HepG2 (cell line): ENCODE measurements around the gene TRIM27. TPM values are rescaled to one million over a fixed set of nuclear protein-coding genes. Genes with fewer than 3 reads are reported as not detected.
A peak's percentile ranks its signal among the peaks of the same experiment; 100 is the strongest.

Experiments used
- CCAR2 ChIP-seq: fragments of 200-400 bp; formaldehyde crosslinking; optimal IDR thresholded peaks from 2 replicates; pipeline ENCODE3; 2018; ENCODE audit warnings: low read depth, mild to moderate bottlenecking, low read length, moderate library complexity
- CENPT ChIP-seq: sonication (generic); formaldehyde crosslinking; IDR thresholded peaks from 2 replicates; pipeline ENCODE4 v1.8.0; 2022; ENCODE audit warnings: low read depth, mild to moderate bottlenecking, moderate library complexity, missing genetic modification reagents
- HNRNPLL ChIP-seq: fragments of 200-400 bp; formaldehyde crosslinking; IDR thresholded peaks from 2 replicates; pipeline ENCODE4 v1.6.1; 2017; ENCODE audit warnings: mild to moderate bottlenecking, low read depth, low read length; ENCODE audit not compliant: poor library complexity, severe bottlenecking
- HOXA5 ChIP-seq: sonication (generic); formaldehyde crosslinking; IDR thresholded peaks from 2 replicates; pipeline ENCODE4 v1.4.0; 2020; ENCODE audit warnings: missing genetic modification reagents
- JDP2 ChIP-seq: sonication (generic); formaldehyde crosslinking; IDR thresholded peaks from 2 replicates; pipeline ENCODE4 v1.8.1; 2022; ENCODE audit warnings: missing genetic modification reagents, borderline replicate concordance
- NAIF1 ChIP-seq: sonication (generic); formaldehyde crosslinking; IDR thresholded peaks from 2 replicates; pipeline ENCODE4 v1.5.0; 2020; ENCODE audit warnings: mild to moderate bottlenecking, missing genetic modification reagents, borderline replicate concordance
- NCOA2 ChIP-seq: sonication (generic); formaldehyde crosslinking; IDR thresholded peaks from 2 replicates; pipeline ENCODE4 v1.8.0; 2022; ENCODE audit warnings: inconsistent platforms
- RARG ChIP-seq: sonication (generic); formaldehyde crosslinking; IDR thresholded peaks from 2 replicates; pipeline ENCODE4 v1.4.0; 2020; ENCODE audit warnings: low read depth, mild to moderate bottlenecking, missing genetic modification reagents
- SRSF4 ChIP-seq: fragments of 200-400 bp; formaldehyde crosslinking; IDR thresholded peaks from one replicate; pipeline ENCODE4 v1.6.1; 2018; ENCODE audit warnings: mild to moderate bottlenecking, low read depth, low read length, moderate library complexity; ENCODE audit not compliant: poor library complexity, severe bottlenecking
- TAF15 ChIP-seq: fragments of 200-400 bp; formaldehyde crosslinking; IDR thresholded peaks from one replicate; pipeline ENCODE4 v1.6.1; 2018; ENCODE audit warnings: mild to moderate bottlenecking, low read depth, low read length; ENCODE audit not compliant: poor library complexity, severe bottlenecking
- U2AF2 ChIP-seq: fragments of 200-400 bp; formaldehyde crosslinking; IDR thresholded peaks from 2 replicates; pipeline ENCODE4 v1.6.1; 2017; ENCODE audit warnings: low read depth, mild to moderate bottlenecking, low read length
- ZFP1 ChIP-seq: IDR thresholded peaks from 2 replicates; pipeline ENCODE4 v1.6.1; 2016
- ZFP90 ChIP-seq: sonication (generic); formaldehyde crosslinking; IDR thresholded peaks from 2 replicates; pipeline ENCODE4 v1.8.0; 2022; ENCODE audit warnings: missing genetic modification reagents, mild to moderate bottlenecking, inconsistent platforms, borderline replicate concordance
- ZFX ChIP-seq: sonication (generic); formaldehyde crosslinking; IDR thresholded peaks from 2 replicates; pipeline ENCODE4 v1.4.0; 2020; ENCODE audit warnings: mild to moderate bottlenecking, low read depth, missing genetic modification reagents, moderate library complexity
- ZHX1 ChIP-seq: sonication (generic); formaldehyde crosslinking; IDR thresholded peaks from 2 replicates; pipeline ENCODE4 v1.8.1; 2022; ENCODE audit warnings: low read depth, mild to moderate bottlenecking, missing genetic modification reagents
- ZNF207 ChIP-seq: fragments of 450-650 bp; IDR thresholded peaks from 2 replicates; pipeline ENCODE4 v1.6.1; 2016; ENCODE audit warnings: antibody characterized with exemption, borderline replicate concordance
- ZNF230 ChIP-seq: sonication (generic); formaldehyde crosslinking; IDR thresholded peaks from 2 replicates; pipeline ENCODE4 v1.4.0; 2020; ENCODE audit warnings: mild to moderate bottlenecking, missing genetic modification reagents
- ZNF24 ChIP-seq: fragments of 450-650 bp; IDR thresholded peaks from 2 replicates; pipeline ENCODE4 v1.6.1; 2017; ENCODE audit warnings: antibody characterized with exemption, mild to moderate bottlenecking
- ZNF251 ChIP-seq: sonication (generic); formaldehyde crosslinking; IDR thresholded peaks from 2 replicates; pipeline ENCODE4 v1.9.0; 2021; ENCODE audit warnings: mild to moderate bottlenecking, missing genetic modification reagents
- ZNF317 ChIP-seq: sonication (generic); formaldehyde crosslinking; IDR thresholded peaks from 2 replicates; pipeline ENCODE4 v1.5.0; 2020; ENCODE audit warnings: mild to moderate bottlenecking, missing genetic modification reagents
- ZNF431 ChIP-seq: sonication (generic); formaldehyde crosslinking; IDR thresholded peaks from 2 replicates; pipeline ENCODE4 v1.9.0; 2022; ENCODE audit warnings: missing genetic modification reagents, low read depth, mild to moderate bottlenecking, borderline replicate concordance
- ZNF432 ChIP-seq: sonication (generic); formaldehyde crosslinking; IDR thresholded peaks from 2 replicates; pipeline ENCODE4 v1.5.0; 2020; ENCODE audit warnings: missing genetic modification reagents, mild to moderate bottlenecking, borderline replicate concordance
- ZNF460 ChIP-seq: sonication (generic); formaldehyde crosslinking; IDR thresholded peaks from 2 replicates; pipeline ENCODE4 v1.5.1; 2020; ENCODE audit warnings: missing genetic modification reagents, mild to moderate bottlenecking, borderline replicate concordance
- ZNF501 ChIP-seq: sonication (generic); formaldehyde crosslinking; IDR thresholded peaks from 2 replicates; pipeline ENCODE4 v1.5.1; 2020; ENCODE audit warnings: mild to moderate bottlenecking, moderate library complexity, missing genetic modification reagents
- ZNF605 ChIP-seq: sonication (generic); formaldehyde crosslinking; IDR thresholded peaks from 2 replicates; pipeline ENCODE4 v1.8.0; 2022; ENCODE audit warnings: mild to moderate bottlenecking, missing genetic modification reagents
- ZNF629 ChIP-seq: sonication (generic); formaldehyde crosslinking; conservative IDR thresholded peaks from 2 replicates; pipeline ENCODE4 v1.5.0; 2020; ENCODE audit warnings: missing genetic modification reagents
- ZNF678 ChIP-seq: sonication (generic); formaldehyde crosslinking; IDR thresholded peaks from 2 replicates; pipeline ENCODE4 v1.4.0; 2020; ENCODE audit warnings: mild to moderate bottlenecking, missing genetic modification reagents
- ZNF703 ChIP-seq: sonication (generic); formaldehyde crosslinking; IDR thresholded peaks from 2 replicates; pipeline ENCODE4 v1.5.1; 2020; ENCODE audit warnings: missing genetic modification reagents, mild to moderate bottlenecking, moderate library complexity, borderline replicate concordance
- ZNF879 ChIP-seq: sonication (generic); formaldehyde crosslinking; IDR thresholded peaks from 2 replicates; pipeline ENCODE4 v1.8.1; 2023; ENCODE audit warnings: missing genetic modification reagents
- polyA plus RNA-seq, 8 experiments: library from polyadenylated mRNA; depleted of rRNA in 3 of 8; stranded (reverse) in 7 of 8; unstranded in 1 of 8; fragments of >200 nt; fragmentation: Illumina TruSeq in 4 of 8; extraction: Trizol in 4 of 8; gene quantifications; 2 replicates each; pipeline versions ENCODE4 v1.2.1 to v1.2.3, GENCODE V29; 2011 to 2016; ENCODE audit warnings: low read depth in 4 of 8, missing spikeins in 1 of 8, mixed read lengths in 1 of 8; ENCODE audit not compliant: insufficient read depth in 1 of 8
- total RNA-seq, 5 experiments: library from RNA; depleted of rRNA; stranded (reverse); fragments of >200 nt; fragmentation: Illumina TruSeq; extraction: Trizol; gene quantifications; 2 replicates each; pipeline ENCODE4 v1.2.3, GENCODE V29; 2016; ENCODE audit warnings: low read depth in 1 of 5

The TRIM27 gene
- total and polyA plus RNA-seq, 2 of the 13 experiments (the other 11 are each of a cell fraction or from before 2014, with no cell fraction given), result 88.6 to 112 TPM

GRCh38 chr6:28923318-28924102 lies at the start of gene TRIM27 (continued):
- TF ChIP-seq ZNF703 (CRISPR knock-in tag), result peak; percentile 97
- TF ChIP-seq ZNF678 (CRISPR knock-in tag), result peak; percentile 17; the same call in 1 of the 2 replicates
- TF ChIP-seq JDP2 (CRISPR knock-in tag), result no peak; the same call in 1 of the 2 replicates
- no peak for TF ChIP-seq ZNF432 (CRISPR knock-in tag)
- TF ChIP-seq SRSF4, result peak; percentile 84
- TF ChIP-seq ZNF317, result no peak; the same call in 1 of the 2 replicates
- peak; percentile 89 for TF ChIP-seq ZNF431 (CRISPR knock-in tag)
- no peak for TF ChIP-seq CCAR2
- TF ChIP-seq ZFX (CRISPR knock-in tag), result peak; percentile 97
- TF ChIP-seq ZNF629 (CRISPR knock-in tag), result peak; percentile 48; the same call in 1 of the 2 replicates
- peak; percentile 80 for TF ChIP-seq ZNF879 (CRISPR knock-in tag)
- TF ChIP-seq ZFP90 (CRISPR knock-in tag), result no peak; the same call in 1 of the 2 replicates
- peak; percentile 80 for TF ChIP-seq HOXA5
- TF ChIP-seq RARG, result 0 out of 2 replicates have a peak, but pooled peaks have one; percentile 73
- TF ChIP-seq TAF15, result peak; percentile 65
- TF ChIP-seq NAIF1 (CRISPR knock-in tag), result peak; percentile 94
- no peak; the same call in 1 of the 2 replicates for TF ChIP-seq CENPT (CRISPR knock-in tag)
- no peak for TF ChIP-seq ZNF24
- no peak for TF ChIP-seq ZNF460
- TF ChIP-seq ZNF230, result peak; percentile 92; the same call in 1 of the 2 replicates
- peak; percentile 97 for TF ChIP-seq ZNF605 (CRISPR knock-in tag)
- no peak for TF ChIP-seq U2AF2
- peak; percentile 20; the same call in 1 of the 2 replicates for TF ChIP-seq ZFP1 (CRISPR knock-in tag)
- peak; percentile 98 for TF ChIP-seq HNRNPLL
- 0 out of 2 replicates have a peak, but pooled peaks have one; percentile 20 for TF ChIP-seq NCOA2 (CRISPR knock-in tag)
- peak; percentile 98 for TF ChIP-seq ZNF501
- TF ChIP-seq ZHX1 (CRISPR knock-in tag), result no peak
- no peak for TF ChIP-seq ZNF207
- TF ChIP-seq ZNF251 (CRISPR knock-in tag), result no peak; the same call in 1 of the 2 replicates
